ENCODE results near the gene COL19A1.

The COL19A1 gene

DNA sequence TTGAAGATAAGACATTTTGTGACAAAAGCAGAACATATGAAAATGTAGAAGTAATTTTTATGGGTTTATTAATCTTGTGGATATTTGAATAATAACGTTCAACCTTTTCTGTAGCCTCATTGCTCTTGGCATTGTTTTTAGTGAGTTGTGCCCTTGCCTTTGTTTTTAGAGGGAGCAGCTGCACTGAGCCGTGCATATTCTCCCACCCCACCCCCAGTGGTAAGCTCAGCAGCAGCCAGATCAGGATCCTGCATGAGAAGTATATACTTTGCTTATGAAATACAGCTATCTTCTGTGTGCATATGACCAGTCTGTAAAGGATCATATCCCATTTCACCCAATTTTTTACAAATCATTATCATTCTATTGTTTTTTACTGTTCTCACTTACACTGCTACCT lies 252.3 kb downstream of the COL19A1 start:
- no peak for DNase-seq (ENCODE audit: low spot score)
- TF ChIP-seq, protein P1, sequence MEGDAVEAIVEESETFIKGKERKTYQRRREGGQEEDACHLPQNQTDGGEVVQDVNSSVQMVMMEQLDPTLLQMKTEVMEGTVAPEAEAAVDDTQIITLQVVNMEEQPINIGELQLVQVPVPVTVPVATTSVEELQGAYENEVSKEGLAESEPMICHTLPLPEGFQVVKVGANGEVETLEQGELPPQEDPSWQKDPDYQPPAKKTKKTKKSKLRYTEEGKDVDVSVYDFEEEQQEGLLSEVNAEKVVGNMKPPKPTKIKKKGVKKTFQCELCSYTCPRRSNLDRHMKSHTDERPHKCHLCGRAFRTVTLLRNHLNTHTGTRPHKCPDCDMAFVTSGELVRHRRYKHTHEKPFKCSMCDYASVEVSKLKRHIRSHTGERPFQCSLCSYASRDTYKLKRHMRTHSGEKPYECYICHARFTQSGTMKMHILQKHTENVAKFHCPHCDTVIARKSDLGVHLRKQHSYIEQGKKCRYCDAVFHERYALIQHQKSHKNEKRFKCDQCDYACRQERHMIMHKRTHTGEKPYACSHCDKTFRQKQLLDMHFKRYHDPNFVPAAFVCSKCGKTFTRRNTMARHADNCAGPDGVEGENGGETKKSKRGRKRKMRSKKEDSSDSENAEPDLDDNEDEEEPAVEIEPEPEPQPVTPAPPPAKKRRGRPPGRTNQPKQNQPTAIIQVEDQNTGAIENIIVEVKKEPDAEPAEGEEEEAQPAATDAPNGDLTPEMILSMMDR (IDR thresholded peaks at IDR 0.05; ENCODE audit: extremely low read depth, missing control alignments): no peak

DNA sequence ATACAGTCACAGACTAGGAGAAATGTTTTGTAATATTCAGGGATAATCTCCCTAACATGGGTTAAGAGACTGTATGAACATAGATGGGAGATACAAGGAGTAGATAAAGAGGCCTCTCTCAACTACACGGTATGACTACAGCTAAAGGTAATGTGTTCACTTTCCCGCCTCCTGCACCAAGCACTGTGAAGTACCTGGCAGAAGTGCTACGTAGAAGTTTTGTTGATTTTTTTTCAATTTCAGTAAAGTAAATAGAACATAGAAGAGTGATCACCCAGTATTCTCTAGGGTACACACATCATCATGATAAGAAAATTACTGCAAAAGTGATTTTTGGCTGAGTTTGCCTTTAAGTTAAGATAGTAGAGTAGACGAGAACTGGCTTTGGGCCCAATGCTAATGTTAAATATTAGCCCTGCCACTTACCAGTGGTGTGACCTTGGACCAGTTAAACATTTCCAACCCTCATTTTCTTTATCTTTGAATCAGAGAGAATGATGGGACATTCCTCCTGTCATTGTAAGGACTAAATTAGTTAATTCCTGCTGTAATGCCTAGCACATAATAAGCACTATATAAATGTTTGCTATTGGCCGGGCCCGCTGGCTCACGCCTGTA lies 253.0 kb downstream of the COL19A1 start:
- TF ChIP-seq, protein P1 (IDR thresholded peaks at IDR 0.05; ENCODE audit: extremely low read depth, missing control alignments): no peak
- DNase-seq (ENCODE audit: low spot score): no peak

DNA sequence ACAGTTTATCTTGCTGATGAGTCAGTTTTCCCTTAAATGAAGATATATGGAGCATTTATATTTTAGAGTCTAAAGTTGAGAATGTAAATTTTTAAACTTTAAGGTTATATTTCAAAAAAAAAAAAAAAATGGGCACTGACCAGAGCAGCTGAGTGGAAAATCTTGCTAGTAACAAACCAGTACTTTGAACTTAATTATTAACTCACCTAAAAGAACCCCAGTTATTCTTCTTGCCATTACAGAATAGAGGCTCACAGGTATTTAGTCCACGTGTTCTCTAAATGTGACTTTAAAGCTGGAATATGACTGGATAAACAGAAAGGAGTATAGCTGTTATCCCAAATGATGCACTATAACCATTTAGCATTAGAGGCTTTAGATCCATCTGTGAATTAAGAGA lies 258.1 kb downstream of the COL19A1 start:
- TF ChIP-seq, protein P1 (IDR thresholded peaks at IDR 0.05; ENCODE audit: extremely low read depth, missing control alignments): no peak
- DNase-seq (ENCODE audit: low spot score): no peak

DNA sequence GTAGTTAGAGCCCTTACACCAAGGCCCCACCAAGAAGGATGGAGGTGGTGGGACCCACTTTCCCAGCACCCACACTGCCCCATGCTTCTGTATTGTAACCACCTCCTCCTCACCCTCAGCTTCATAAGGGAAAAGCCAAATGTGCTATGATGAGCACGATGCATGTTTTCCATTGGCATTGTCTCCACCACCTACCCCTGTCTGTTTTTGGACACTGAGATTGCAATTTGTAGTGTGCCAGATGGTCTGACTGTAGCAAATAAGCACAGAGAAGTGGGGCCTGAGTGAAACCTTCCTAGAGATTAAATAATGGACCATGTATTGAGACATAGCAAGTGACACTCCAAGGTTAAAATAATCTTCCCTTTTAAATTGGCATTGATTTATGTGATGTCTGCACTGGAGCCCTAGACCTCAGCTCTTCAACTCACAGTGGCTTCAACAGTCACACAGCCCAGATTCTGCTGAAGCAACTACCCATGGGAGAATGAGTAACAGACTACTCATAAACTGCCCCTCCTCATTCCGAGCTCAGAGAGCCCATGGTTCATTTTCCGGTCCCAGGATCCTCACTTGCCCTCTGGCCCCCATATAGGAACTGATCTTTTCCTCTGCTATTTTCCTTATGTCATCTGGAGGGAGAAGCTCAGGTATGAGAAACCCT lies 258.7 kb downstream of the COL19A1 start:
- TF ChIP-seq, protein P1 (IDR thresholded peaks at IDR 0.05; ENCODE audit: extremely low read depth, missing control alignments): no peak
- no peak for DNase-seq (ENCODE audit: low spot score)

GRCh38 chr6:70125602-70126001 lies 259.2 kb downstream of the COL19A1 start:
- no peak for DNase-seq (ENCODE audit: low spot score)
- TF ChIP-seq, protein P1 (IDR thresholded peaks at IDR 0.05; ENCODE audit: extremely low read depth, missing control alignments): no peak

DNA sequence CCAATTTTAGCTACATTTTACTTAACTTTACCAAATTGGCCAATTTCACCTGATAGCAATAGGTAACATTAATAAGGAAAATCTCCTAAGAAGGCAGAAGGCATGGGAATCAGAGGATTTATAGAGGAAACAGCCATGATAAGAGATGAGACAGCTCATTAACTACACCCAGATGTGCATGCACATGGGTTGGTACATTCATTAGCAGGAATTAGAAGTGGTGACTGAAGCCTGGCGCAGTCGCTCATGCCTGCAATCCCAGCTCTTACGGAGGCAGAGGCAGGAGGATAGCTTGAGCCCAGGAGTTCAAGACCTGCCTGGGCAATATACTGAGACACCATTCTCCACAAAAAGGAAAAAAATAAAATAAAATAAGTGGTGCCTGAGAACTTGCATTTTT lies 263.0 kb downstream of the COL19A1 start:
- TF ChIP-seq, protein P1 (IDR thresholded peaks at IDR 0.05; ENCODE audit: extremely low read depth, missing control alignments): no peak
- no peak for DNase-seq (ENCODE audit: low spot score)

- DNase-seq (ENCODE audit: low spot score): no peak
These were observed 264.5 kb downstream of the COL19A1 start for GRCh38 chr6:70130865-70131264.

More at GRCh38 chr6:70130865-70131264, 264.5 kb downstream of the COL19A1 start:
- TF ChIP-seq, protein P1 (IDR thresholded peaks at IDR 0.05; ENCODE audit: extremely low read depth, missing control alignments): no peak
